KMS-11 (cell line): Measurements from ENCODE around the gene DPH6.

Source experiments
- H2AFZ ChIP-seq: fragments of 200-600 bp; sonication (generic); 2 replicates; pipeline ENCODE4 v1.6.1; 2016; ENCODE audit warnings: antibody characterized with exemption, mixed run types, low read depth
- H3K27ac ChIP-seq: fragments of 200-600 bp; sonication (generic); 2 replicates; pipeline ENCODE4 v1.6.1; 2016; ENCODE audit warnings: mild to moderate bottlenecking, mixed run types
- H3K27me3 ChIP-seq: fragments of 200-600 bp; sonication (generic); 2 replicates; pipeline ENCODE4 v1.6.1; 2017; ENCODE audit warnings: mild to moderate bottlenecking, low read depth, mixed run types, moderate library complexity; ENCODE audit not compliant: insufficient read depth
- H3K36me3 ChIP-seq: fragments of 200-600 bp; sonication (generic); 2 replicates; pipeline ENCODE4 v1.6.1; 2017; ENCODE audit warnings: mild to moderate bottlenecking, mixed run types; ENCODE audit not compliant: insufficient read depth
- H3K4me1 ChIP-seq: fragments of 200-600 bp; sonication (generic); 2 replicates; pipeline ENCODE4 v1.6.1; 2016; ENCODE audit warnings: mild to moderate bottlenecking, low read depth, mixed run types; ENCODE audit not compliant: poor library complexity, severe bottlenecking
- H3K4me2 ChIP-seq: fragments of 200-600 bp; sonication (generic); 2 replicates; pipeline ENCODE4 v1.7.0; 2016; ENCODE audit warnings: mild to moderate bottlenecking, mixed run types
- H3K4me3 ChIP-seq: fragments of 200-600 bp; sonication (generic); IDR thresholded peaks from 2 replicates; pipeline ENCODE4 v1.6.1; 2017; ENCODE audit warnings: low read depth, low read length, mixed read lengths; ENCODE audit not compliant: insufficient read depth
- H3K79me2 ChIP-seq: fragments of 200-600 bp; sonication (generic); 2 replicates; pipeline ENCODE4 v1.6.1; 2016; ENCODE audit warnings: low read depth, mixed run types; ENCODE audit not compliant: insufficient read depth
- H3K9ac ChIP-seq: fragments of 200-600 bp; sonication (generic); 2 replicates; pipeline ENCODE4 v1.6.1; 2016; ENCODE audit warnings: mild to moderate bottlenecking, mixed run types
- H4K20me1 ChIP-seq: fragments of 200-600 bp; sonication (generic); 2 replicates; pipeline ENCODE4 v1.6.1; 2016; ENCODE audit warnings: mild to moderate bottlenecking, mixed run types; ENCODE audit not compliant: insufficient read depth
- TF ChIP-seq, protein P1 (sequence below): fragments of 200-600 bp; sonication (generic); conservative IDR thresholded peaks from 2 replicates; pipeline ENCODE4 v1.6.1; 2017; ENCODE audit warnings: low read depth, mild to moderate bottlenecking, antibody characterized with exemption, low read length, moderate library complexity, mixed read lengths

The DPH6 gene

DNA sequence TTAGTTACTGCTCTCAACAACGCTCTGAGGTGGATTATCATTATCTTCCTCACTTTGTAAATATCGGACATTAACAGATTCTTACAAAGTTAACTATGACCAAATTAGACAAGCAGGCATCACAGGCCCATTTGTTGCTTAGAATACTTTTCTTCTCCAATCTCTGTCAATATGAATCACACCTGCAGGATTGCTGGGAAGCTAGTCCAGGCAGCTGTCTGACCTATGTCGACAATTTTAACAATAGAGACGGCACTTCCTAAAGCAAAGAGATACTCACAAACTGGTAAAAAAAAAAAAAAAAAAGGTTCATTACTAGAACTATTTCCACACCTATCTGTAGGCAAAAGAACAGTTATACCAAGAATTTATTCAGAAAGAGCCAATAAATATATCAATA lies 85.3 kb downstream of the DPH6 start:
- Histone ChIP-seq H2AFZ (no peak overlapping the region), H3K9ac (no peak overlapping the region), H3K4me2 (no peak overlapping the region), H3K36me3 (no peaks in the 10 kb centered on the region), H3K27ac (no peak overlapping the region), H3K4me3 (no peak overlapping the region), H3K4me1 (no peaks in the 10 kb centered on the region), H4K20me1 (no peaks in the 10 kb centered on the region), H3K27me3 (no peaks in the 10 kb centered on the region), H3K79me2 (no peaks in the 10 kb centered on the region)
- TF ChIP-seq, protein P1, sequence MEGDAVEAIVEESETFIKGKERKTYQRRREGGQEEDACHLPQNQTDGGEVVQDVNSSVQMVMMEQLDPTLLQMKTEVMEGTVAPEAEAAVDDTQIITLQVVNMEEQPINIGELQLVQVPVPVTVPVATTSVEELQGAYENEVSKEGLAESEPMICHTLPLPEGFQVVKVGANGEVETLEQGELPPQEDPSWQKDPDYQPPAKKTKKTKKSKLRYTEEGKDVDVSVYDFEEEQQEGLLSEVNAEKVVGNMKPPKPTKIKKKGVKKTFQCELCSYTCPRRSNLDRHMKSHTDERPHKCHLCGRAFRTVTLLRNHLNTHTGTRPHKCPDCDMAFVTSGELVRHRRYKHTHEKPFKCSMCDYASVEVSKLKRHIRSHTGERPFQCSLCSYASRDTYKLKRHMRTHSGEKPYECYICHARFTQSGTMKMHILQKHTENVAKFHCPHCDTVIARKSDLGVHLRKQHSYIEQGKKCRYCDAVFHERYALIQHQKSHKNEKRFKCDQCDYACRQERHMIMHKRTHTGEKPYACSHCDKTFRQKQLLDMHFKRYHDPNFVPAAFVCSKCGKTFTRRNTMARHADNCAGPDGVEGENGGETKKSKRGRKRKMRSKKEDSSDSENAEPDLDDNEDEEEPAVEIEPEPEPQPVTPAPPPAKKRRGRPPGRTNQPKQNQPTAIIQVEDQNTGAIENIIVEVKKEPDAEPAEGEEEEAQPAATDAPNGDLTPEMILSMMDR: no peak

DNA sequence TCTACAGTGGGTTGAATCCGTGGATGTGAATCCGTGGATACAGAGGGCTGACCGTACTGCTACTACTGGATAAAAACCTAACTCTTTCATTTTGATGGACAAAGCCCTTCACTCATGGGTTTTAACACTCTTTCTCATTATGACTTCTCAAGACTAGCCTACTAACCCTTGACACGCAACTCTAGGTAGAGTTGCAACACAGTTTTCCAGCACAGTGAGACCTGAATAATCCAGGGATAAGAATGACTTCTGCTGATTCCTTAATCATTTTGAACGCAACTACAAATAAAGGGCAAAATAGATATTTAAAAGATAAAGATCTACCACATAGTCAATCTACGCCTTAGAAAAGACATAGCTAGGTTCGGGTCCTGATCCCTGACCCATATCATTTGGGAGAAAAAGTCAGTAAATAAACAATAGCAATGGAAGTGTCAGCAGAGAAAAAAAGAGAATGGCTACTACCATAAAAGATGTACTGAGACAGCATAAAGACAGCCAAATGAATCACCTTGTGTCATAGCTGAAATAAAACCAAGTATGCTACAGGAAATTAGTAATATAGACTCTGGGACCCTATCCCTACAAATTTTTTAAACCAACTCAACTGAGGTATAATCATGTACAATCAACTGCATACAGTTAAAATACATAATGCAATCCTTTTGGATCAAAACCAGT lies 87.6 kb downstream of the DPH6 start:
- H3K4me2 ChIP-seq: no peak overlapping the region
- TF ChIP-seq, protein P1: no peak
- H3K36me3 ChIP-seq: no peaks in the 10 kb centered on the region
- H3K27me3 ChIP-seq: no peaks in the 10 kb centered on the region
- no peak overlapping the region for H3K27ac ChIP-seq
- H3K4me3 ChIP-seq: no peak overlapping the region
- H2AFZ ChIP-seq: no peak overlapping the region
- H3K9ac ChIP-seq: no peak overlapping the region
- no peaks in the 10 kb centered on the region for H4K20me1 ChIP-seq
- H3K4me1 ChIP-seq: no peaks in the 10 kb centered on the region
- H3K79me2 ChIP-seq: no peaks in the 10 kb centered on the region

DNA sequence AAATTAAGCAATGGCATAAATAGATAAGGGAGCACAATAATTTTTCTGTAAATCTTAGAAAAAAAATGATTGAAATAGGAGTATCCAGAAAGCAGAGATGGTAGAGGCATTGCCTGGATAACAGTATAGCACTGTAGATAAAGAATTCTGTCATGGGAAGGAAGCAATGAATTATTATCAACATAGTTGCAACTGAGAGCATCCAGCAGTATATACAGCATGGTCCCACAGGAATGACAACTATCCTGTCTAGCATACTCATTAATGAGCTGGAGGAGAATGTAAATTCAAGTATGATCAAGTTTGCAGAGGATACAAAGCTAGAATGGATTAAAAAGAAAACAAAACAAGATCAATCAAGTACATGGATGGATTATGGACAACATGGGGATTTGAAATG lies 90.8 kb downstream of the DPH6 start:
- no peaks in the 10 kb centered on the region for H3K36me3 ChIP-seq
- H3K27me3 ChIP-seq: no peaks in the 10 kb centered on the region
- TF ChIP-seq, protein P1: no peak
- no peak overlapping the region for H3K4me3 ChIP-seq
- no peak overlapping the region for H3K9ac ChIP-seq
- no peak overlapping the region for H3K4me2 ChIP-seq
- no peaks in the 10 kb centered on the region for H3K79me2 ChIP-seq
- no peaks in the 10 kb centered on the region for H3K4me1 ChIP-seq
- no peak overlapping the region for H3K27ac ChIP-seq
- H2AFZ ChIP-seq: no peak overlapping the region
- H4K20me1 ChIP-seq: no peaks in the 10 kb centered on the region

DNA sequence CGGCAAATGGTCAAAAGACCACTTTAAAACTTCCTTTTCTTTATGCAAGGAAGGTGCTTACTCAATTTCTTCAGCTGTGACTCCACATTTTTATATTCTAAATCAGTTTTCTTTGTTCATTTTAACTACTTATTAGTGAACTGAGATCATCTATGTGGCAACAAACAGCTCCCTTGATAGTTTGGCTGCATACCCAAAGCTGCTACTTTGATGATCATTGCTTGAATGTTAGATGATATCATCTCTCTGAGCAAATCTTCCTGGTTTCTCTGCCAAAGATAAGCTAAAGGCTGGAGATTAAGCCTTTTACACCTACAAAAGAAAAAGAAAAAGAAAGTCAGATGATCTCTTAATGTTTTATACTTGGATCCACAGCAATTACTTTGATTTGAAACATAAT lies 95.5 kb downstream of the DPH6 start:
- Histone ChIP-seq H3K27me3 (no peaks in the 10 kb centered on the region), H3K4me3 (no peak overlapping the region), H3K36me3 (no peaks in the 10 kb centered on the region), H3K4me2 (no peak overlapping the region), H3K4me1 (no peaks in the 10 kb centered on the region), H3K27ac (no peak overlapping the region), H4K20me1 (no peaks in the 10 kb centered on the region), H3K9ac (no peak overlapping the region), H3K79me2 (no peaks in the 10 kb centered on the region), H2AFZ (no peak overlapping the region)
- TF ChIP-seq, protein P1: no peak
